GM12801 (cell line): ENCODE measurements around the gene MUTYH.

Source experiments
- CTCF ChIP-seq: IDR thresholded peaks from one replicate; pipeline ENCODE4 v1.5.1; 2011; ENCODE audit warnings: control low read depth; ENCODE audit not compliant: insufficient read length; ENCODE audit errors: extremely low read depth

Gene MUTYH

GRCh38 chr1:45302505-45303150 is 37.6 kb downstream of the MUTYH start:
- TF ChIP-seq CTCF: no peak

- TF ChIP-seq CTCF: no peak
Measured at GRCh38 chr1:45300669-45300997, 39.6 kb downstream of the MUTYH start.

GRCh38 chr1:45299981-45300668 is 40.1 kb downstream of the MUTYH start:
- no peak for TF ChIP-seq CTCF

GRCh38 chr1:45299296-45299695 is 40.9 kb downstream of the MUTYH start:
- no peak for TF ChIP-seq CTCF

- TF ChIP-seq CTCF: no peak
Measured at GRCh38 chr1:45297666-45298356, 42.4 kb downstream of the MUTYH start.

- no peak for TF ChIP-seq CTCF
Measured at GRCh38 chr1:45291716-45292115, 48.5 kb downstream of the MUTYH start.

GRCh38 chr1:45282351-45282750 is 57.9 kb downstream of the MUTYH start:
- TF ChIP-seq CTCF: no peak
